ENCODE measurements around the gene ZNG1B.
"Not testable (repeated sequence)": the region's sequence is repeated elsewhere in the genome, so short reads cannot be mapped to it uniquely, and the experiment has no call there.

DNA sequence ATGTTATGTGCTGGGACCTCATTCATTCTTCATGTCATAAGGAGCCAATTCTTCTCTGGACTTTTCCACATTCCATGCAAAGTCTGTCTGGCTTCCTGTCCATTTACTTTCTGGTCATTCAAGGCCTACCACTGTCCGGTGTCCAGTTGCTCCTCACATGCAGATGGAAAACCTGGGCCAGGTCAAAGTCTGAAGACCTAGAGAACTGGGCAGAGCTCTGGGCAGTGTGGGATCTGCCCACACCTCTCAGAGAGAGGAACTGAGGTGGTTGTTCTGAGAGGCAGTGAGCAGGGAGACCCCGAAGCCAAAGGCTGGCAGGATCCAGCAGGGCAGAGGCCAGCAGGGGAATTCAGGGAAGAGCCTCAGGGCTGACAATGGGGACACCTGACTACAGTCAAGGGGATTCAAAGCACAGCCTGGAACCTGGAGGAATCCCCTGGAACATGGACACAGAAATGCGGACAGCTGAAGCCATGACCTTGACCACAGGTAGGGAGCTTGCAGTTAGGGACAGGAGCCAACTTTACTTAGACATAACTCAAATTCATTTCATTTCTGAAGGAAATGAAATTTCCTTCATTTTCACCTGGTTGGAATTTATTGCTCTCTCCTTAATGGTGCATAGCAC, 25.7 kb upstream of the ZNG1B start:
- not testable (repeated sequence) for TF ChIP-seq PAX5 (IDR thresholded peaks at IDR 0.05; ENCODE audit: insufficient read depth, low read length, severe bottlenecking); POLR2A (IDR thresholded peaks at IDR 0.05; ENCODE audit: low read depth, low read length); POLR2AphosphoS5 (IDR thresholded peaks at IDR 0.05; ENCODE audit: low read depth, low read length); TAF1 (IDR thresholded peaks at IDR 0.05; ENCODE audit: low read depth, low read length); SPI1 (IDR thresholded peaks at IDR 0.05; ENCODE audit: low read depth, low read length); POU2F2 (IDR thresholded peaks at IDR 0.05; ENCODE audit: low read depth, low read length)

Measured in GM12891 (cell line).